H1 (cell line): ENCODE measurements around the gene MEDAG. TPM values are rescaled to one million over a fixed set of nuclear protein-coding genes. Genes with fewer than 3 reads are reported as not detected.

Source experiments
- E2F6 ChIP-seq: IDR thresholded peaks from 2 replicates; pipeline ENCODE4 v1.6.1; 2012; ENCODE audit warnings: inconsistent platforms
- EP300 ChIP-seq, 2 experiments: IDR thresholded peaks; 1 replicate in 1 of 2; 2 replicates in 1 of 2; pipeline ENCODE4 v1.6.1; 2011 to 2012; ENCODE audit warnings: low read depth in 2 of 2, low read length in 2 of 2, mild to moderate bottlenecking in 2 of 2, borderline replicate concordance in 1 of 2, inconsistent platforms in 1 of 2, moderate library complexity in 1 of 2
- PHF8 ChIP-seq: fragments of 200-600 bp; sonication (generic); conservative IDR thresholded peaks from 2 replicates; pipeline ENCODE4 v1.7.1; 2012; ENCODE audit warnings: low read depth, mild to moderate bottlenecking, inconsistent platforms, low read length, moderate library complexity
- POLR2AphosphoS5 ChIP-seq: IDR thresholded peaks from 2 replicates; pipeline ENCODE4 v1.6.1; 2011; ENCODE audit warnings: low read depth, low read length
- USF2 ChIP-seq: IDR thresholded peaks from 2 replicates; pipeline ENCODE4 v1.6.1; 2011; ENCODE audit warnings: low read length, improper control_type of control experiment
- polyA plus RNA-seq, 7 experiments: library from polyadenylated mRNA; depleted of rRNA in 3 of 7; stranded (reverse) in 5 of 7; unstranded in 2 of 7; fragments of >200 nt in 5 of 7; fragments of 200-250 nt in 2 of 7; gene quantifications; 1 replicate in 5 of 7; 2 replicates in 1 of 7; 4 replicates in 1 of 7; pipeline versions ENCODE4 v1.2.1 to v1.2.3, GENCODE V29; 2011 to 2013; ENCODE audit warnings: missing spikeins in 2 of 7, mixed read lengths in 2 of 7
- total RNA-seq: library from RNA; stranded (reverse); fragmentation: NEBNext Ultra II Directional; extraction: Animal tissue kit (Norgen Biotek cat#: 25700); gene quantifications from 2 replicates; pipeline ENCODE4 v1.2.1, GENCODE V29; 2021
- TF ChIP-seq, protein P1 (sequence below): fragments of 300-600 bp; sonication (generic); IDR thresholded peaks from 2 replicates; pipeline ENCODE4 v1.7.1; 2012; ENCODE audit warnings: low read length, moderate library complexity, mild to moderate bottlenecking, inconsistent platforms; ENCODE audit not compliant: insufficient replicate concordance
- TF ChIP-seq, protein P2 (sequence below): IDR thresholded peaks from 2 replicates; pipeline ENCODE4 v1.6.1; 2011; ENCODE audit warnings: low read depth, mild to moderate bottlenecking, low read length; ENCODE audit not compliant: insufficient read depth

Gene MEDAG
- total and polyA plus RNA-seq, 2 of the 8 experiments (the other 6 are each of a cell fraction or from before 2014, with no cell fraction given): 2.1 to 3.1 TPM

DNA sequence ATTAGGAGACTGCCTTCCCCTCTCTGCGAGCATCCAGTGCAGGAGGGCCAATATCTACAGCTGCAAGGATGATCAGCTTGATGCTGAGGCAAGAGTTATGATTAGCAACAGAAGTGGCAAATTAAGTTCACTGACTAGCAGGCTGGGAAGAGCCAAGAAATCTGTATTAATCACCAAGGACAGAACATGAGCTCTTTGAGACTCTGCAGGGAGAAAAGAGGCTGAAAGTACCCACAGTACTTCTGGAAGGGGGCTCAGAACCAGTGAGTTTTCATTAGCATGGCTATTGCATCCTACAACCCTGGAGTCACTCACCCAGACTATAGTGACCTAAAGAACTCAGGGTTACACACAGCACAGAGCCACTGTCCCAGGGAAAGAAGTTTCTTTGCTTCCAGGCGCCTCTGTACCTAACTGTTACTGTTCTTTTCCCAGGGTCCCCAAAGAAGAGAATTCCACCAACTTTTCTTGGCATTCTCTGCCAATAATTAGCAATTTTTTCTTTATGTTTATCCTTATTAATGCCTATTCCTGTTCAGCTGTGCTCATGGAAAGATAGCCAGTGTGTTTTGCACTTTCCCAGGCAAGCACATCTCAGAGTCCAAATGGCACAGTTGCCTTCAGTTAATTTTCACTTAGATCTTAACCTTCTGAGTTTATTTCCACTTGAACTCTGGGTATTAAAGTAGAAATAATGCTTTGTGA is 25.8 kb upstream of the MEDAG start (continued):
- TF ChIP-seq USF2: no peak
- TF ChIP-seq, protein P1, sequence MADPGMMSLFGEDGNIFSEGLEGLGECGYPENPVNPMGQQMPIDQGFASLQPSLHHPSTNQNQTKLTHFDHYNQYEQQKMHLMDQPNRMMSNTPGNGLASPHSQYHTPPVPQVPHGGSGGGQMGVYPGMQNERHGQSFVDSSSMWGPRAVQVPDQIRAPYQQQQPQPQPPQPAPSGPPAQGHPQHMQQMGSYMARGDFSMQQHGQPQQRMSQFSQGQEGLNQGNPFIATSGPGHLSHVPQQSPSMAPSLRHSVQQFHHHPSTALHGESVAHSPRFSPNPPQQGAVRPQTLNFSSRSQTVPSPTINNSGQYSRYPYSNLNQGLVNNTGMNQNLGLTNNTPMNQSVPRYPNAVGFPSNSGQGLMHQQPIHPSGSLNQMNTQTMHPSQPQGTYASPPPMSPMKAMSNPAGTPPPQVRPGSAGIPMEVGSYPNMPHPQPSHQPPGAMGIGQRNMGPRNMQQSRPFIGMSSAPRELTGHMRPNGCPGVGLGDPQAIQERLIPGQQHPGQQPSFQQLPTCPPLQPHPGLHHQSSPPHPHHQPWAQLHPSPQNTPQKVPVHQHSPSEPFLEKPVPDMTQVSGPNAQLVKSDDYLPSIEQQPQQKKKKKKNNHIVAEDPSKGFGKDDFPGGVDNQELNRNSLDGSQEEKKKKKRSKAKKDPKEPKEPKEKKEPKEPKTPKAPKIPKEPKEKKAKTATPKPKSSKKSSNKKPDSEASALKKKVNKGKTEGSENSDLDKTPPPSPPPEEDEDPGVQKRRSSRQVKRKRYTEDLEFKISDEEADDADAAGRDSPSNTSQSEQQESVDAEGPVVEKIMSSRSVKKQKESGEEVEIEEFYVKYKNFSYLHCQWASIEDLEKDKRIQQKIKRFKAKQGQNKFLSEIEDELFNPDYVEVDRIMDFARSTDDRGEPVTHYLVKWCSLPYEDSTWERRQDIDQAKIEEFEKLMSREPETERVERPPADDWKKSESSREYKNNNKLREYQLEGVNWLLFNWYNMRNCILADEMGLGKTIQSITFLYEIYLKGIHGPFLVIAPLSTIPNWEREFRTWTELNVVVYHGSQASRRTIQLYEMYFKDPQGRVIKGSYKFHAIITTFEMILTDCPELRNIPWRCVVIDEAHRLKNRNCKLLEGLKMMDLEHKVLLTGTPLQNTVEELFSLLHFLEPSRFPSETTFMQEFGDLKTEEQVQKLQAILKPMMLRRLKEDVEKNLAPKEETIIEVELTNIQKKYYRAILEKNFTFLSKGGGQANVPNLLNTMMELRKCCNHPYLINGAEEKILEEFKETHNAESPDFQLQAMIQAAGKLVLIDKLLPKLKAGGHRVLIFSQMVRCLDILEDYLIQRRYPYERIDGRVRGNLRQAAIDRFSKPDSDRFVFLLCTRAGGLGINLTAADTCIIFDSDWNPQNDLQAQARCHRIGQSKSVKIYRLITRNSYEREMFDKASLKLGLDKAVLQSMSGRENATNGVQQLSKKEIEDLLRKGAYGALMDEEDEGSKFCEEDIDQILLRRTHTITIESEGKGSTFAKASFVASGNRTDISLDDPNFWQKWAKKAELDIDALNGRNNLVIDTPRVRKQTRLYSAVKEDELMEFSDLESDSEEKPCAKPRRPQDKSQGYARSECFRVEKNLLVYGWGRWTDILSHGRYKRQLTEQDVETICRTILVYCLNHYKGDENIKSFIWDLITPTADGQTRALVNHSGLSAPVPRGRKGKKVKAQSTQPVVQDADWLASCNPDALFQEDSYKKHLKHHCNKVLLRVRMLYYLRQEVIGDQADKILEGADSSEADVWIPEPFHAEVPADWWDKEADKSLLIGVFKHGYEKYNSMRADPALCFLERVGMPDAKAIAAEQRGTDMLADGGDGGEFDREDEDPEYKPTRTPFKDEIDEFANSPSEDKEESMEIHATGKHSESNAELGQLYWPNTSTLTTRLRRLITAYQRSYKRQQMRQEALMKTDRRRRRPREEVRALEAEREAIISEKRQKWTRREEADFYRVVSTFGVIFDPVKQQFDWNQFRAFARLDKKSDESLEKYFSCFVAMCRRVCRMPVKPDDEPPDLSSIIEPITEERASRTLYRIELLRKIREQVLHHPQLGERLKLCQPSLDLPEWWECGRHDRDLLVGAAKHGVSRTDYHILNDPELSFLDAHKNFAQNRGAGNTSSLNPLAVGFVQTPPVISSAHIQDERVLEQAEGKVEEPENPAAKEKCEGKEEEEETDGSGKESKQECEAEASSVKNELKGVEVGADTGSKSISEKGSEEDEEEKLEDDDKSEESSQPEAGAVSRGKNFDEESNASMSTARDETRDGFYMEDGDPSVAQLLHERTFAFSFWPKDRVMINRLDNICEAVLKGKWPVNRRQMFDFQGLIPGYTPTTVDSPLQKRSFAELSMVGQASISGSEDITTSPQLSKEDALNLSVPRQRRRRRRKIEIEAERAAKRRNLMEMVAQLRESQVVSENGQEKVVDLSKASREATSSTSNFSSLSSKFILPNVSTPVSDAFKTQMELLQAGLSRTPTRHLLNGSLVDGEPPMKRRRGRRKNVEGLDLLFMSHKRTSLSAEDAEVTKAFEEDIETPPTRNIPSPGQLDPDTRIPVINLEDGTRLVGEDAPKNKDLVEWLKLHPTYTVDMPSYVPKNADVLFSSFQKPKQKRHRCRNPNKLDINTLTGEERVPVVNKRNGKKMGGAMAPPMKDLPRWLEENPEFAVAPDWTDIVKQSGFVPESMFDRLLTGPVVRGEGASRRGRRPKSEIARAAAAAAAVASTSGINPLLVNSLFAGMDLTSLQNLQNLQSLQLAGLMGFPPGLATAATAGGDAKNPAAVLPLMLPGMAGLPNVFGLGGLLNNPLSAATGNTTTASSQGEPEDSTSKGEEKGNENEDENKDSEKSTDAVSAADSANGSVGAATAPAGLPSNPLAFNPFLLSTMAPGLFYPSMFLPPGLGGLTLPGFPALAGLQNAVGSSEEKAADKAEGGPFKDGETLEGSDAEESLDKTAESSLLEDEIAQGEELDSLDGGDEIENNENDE: no peak
- no peak for TF ChIP-seq E2F6
- TF ChIP-seq POLR2AphosphoS5: no peak
- no peak for TF ChIP-seq EP300 (IDR thresholded peaks at IDR 0.05; ENCODE audit: borderline replicate concordance in 1 of 2, low read depth in 2 of 2, low read length in 2 of 2)
- no peak for TF ChIP-seq PHF8
- TF ChIP-seq, protein P2, sequence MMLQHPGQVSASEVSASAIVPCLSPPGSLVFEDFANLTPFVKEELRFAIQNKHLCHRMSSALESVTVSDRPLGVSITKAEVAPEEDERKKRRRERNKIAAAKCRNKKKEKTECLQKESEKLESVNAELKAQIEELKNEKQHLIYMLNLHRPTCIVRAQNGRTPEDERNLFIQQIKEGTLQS: no peak
